Sigmoid colon (tissue), 7 donors: ENCODE results near the gene KRTCAP2. TPM values are rescaled to one million over a fixed set of nuclear protein-coding genes. Genes with fewer than 3 reads are reported as not detected.
A peak's percentile ranks its signal among the peaks of the same experiment; 100 is the strongest.

Experiments
- DNase-seq: peaks from one replicate; pipeline ENCODE4 v3.0.0-alpha.2; 2019
- H3K27ac ChIP-seq, 4 donors: fragments of 200-600 bp; sonication (generic); one replicate each; pipeline ENCODE4 v1.5.1; 2016 to 2019; ENCODE audit warnings: mild to moderate bottlenecking in 1 of 4
- H3K27me3 ChIP-seq, 3 donors: fragments of 200-600 bp; sonication (generic); one replicate each; pipeline ENCODE4 v1.5.1; 2019; ENCODE audit warnings: mild to moderate bottlenecking in 1 of 3
- H3K36me3 ChIP-seq, 4 donors: fragments of 200-600 bp; sonication (generic); one replicate each; pipeline ENCODE4 v1.5.1; 2016 to 2019
- H3K4me1 ChIP-seq, 4 donors: fragments of 200-600 bp; sonication (generic); one replicate each; pipeline ENCODE4 v1.5.1; 2017 to 2019
- H3K4me3 ChIP-seq, 4 donors: fragments of 200-600 bp; sonication (generic); one replicate each; pipeline ENCODE4 v1.5.1; 2017 to 2019; ENCODE audit warnings: mild to moderate bottlenecking in 2 of 4, moderate library complexity in 1 of 4
- H3K9me3 ChIP-seq, 4 donors: fragments of 200-600 bp in 3 of 4; sonication (generic) in 3 of 4; one replicate each; pipeline versions ENCODE4 v1.5.1 to v1.6.1; 2013 to 2019
- CTCF ChIP-seq, 4 experiments: fragments of 450-650 bp in 3 of 4; fragments of 200-600 bp in 1 of 4; IDR thresholded peaks; one replicate each; pipeline ENCODE4 v1.5.1; 2016 to 2019; ENCODE audit warnings: antibody characterized with exemption in 4 of 4, mild to moderate bottlenecking in 3 of 4, moderate library complexity in 2 of 4
- EP300 ChIP-seq, 4 donors: sonication (generic); formaldehyde crosslinking; IDR thresholded peaks; one replicate each; pipeline ENCODE4 v1.6.1; 2017; ENCODE audit warnings: antibody characterized with exemption in 4 of 4
- POLR2A ChIP-seq, 2 donors: fragments of 450-650 bp; IDR thresholded peaks; one replicate each; pipeline ENCODE4 v1.6.1; 2016; ENCODE audit warnings: antibody characterized with exemption in 2 of 2, mild to moderate bottlenecking in 2 of 2, moderate library complexity in 2 of 2
- POLR2AphosphoS5 ChIP-seq, 4 donors: sonication (generic); formaldehyde crosslinking; IDR thresholded peaks; one replicate each; pipeline ENCODE4 v1.6.1; 2017; ENCODE audit warnings: antibody characterized with exemption in 4 of 4
- WGBS, 2 donors: extraction: QIAGEN DNeasy Blood & Tissue Kit; methylation state at CpG; one replicate each; pipeline ENCODE4 v1.1.7; 2013; 5-methylcytosine and 5-hydroxymethylcytosine counted together
- intact Hi-C: fragments of 100-400 bp; cut with DNase I; formaldehyde crosslinking; loops from one replicate; pipeline ENCODE4 v1.15.1; 2023
- polyA plus RNA-seq, 3 donors: library from polyadenylated mRNA; stranded (reverse); fragments of 200-250 nt; gene quantifications; one replicate each; pipeline ENCODE4 v1.2.3, GENCODE V29; 2013
- total RNA-seq, 4 donors: library from RNA; depleted of rRNA; stranded (reverse); fragments of >200 nt; gene quantifications; one replicate each; pipeline ENCODE4 v1.1.0, GENCODE V29; 2016
- donor health status: healthy with polysubstance abuse.
- donor health status: Bipolar disorder and iron deficiency.
- donor health status: healthy.

Gene KRTCAP2
- total and polyA plus RNA-seq, 7 donors = 72.9 to 245 (median 113) TPM

- H3K4me1 ChIP-seq = no peaks in the 10 kb centered on the region
- WGBS, 2 donors = 20 to 53% methylated on average over 21 of the region's 21 CpGs
- no peak overlapping the region for H3K27ac ChIP-seq
These were observed 12.0 kb upstream of the KRTCAP2 start for GRCh38 chr1:155184835-155185782.

GRCh38 chr1:155184351-155184811 is 11.3 kb upstream of the KRTCAP2 start:
- TF ChIP-seq POLR2A (IDR thresholded peaks at IDR 0.05) (no peak), CTCF (IDR thresholded peaks at IDR 0.05) (no peak), POLR2AphosphoS5 (IDR thresholded peaks at IDR 0.05) (no peak), EP300 (IDR thresholded peaks at IDR 0.05) (no peak)
- H3K4me1 ChIP-seq = no peaks in the 10 kb centered on the region
- H3K27me3 ChIP-seq = no peaks in the 10 kb centered on the region
- intact Hi-C loops = no loop called here
- no peak overlapping the region for H3K4me3 ChIP-seq
- no peaks in the 10 kb centered on the region for H3K36me3 ChIP-seq
- 79 to 87% methylated on average over 4 of the region's 4 CpGs for WGBS, 2 donors
- DNase-seq = peak; percentile 58
- no peaks in the 10 kb centered on the region for H3K9me3 ChIP-seq
- H3K27ac ChIP-seq = no peak overlapping the region

More at GRCh38 chr1:155184835-155185782, 12.0 kb upstream of the KRTCAP2 start:
- H3K4me3 ChIP-seq = no peak overlapping the region
- H3K27me3 ChIP-seq = no peaks in the 10 kb centered on the region
- H3K36me3 ChIP-seq = no peaks in the 10 kb centered on the region
- TF ChIP-seq EP300 (IDR thresholded peaks at IDR 0.05) (no peak), POLR2AphosphoS5 (IDR thresholded peaks at IDR 0.05) (no peak), CTCF (IDR thresholded peaks at IDR 0.05) (no peak), POLR2A (IDR thresholded peaks at IDR 0.05) (no peak)
- no peaks in the 10 kb centered on the region for H3K9me3 ChIP-seq
- intact Hi-C loops = no loop called here
- DNase-seq = peak; percentile 63

GRCh38 chr1:155183775-155184221 is 10.7 kb upstream of the KRTCAP2 start:
- intact Hi-C loops = no loop called here
- Histone ChIP-seq H3K9me3 (no peaks in the 10 kb centered on the region), H3K36me3 (no peaks in the 10 kb centered on the region), H3K4me1 (no peaks in the 10 kb centered on the region), H3K27me3 (no peaks in the 10 kb centered on the region), H3K4me3 (no peak overlapping the region), H3K27ac (no peak overlapping the region)
- peak; percentile 58 for DNase-seq
- TF ChIP-seq POLR2AphosphoS5 (IDR thresholded peaks at IDR 0.05) (no peak), EP300 (IDR thresholded peaks at IDR 0.05) (no peak), POLR2A (IDR thresholded peaks at IDR 0.05) (no peak), CTCF (IDR thresholded peaks at IDR 0.05) (no peak)
- WGBS, 2 donors = 91 to 93% methylated on average over 20 of the region's 20 CpGs

DNA sequence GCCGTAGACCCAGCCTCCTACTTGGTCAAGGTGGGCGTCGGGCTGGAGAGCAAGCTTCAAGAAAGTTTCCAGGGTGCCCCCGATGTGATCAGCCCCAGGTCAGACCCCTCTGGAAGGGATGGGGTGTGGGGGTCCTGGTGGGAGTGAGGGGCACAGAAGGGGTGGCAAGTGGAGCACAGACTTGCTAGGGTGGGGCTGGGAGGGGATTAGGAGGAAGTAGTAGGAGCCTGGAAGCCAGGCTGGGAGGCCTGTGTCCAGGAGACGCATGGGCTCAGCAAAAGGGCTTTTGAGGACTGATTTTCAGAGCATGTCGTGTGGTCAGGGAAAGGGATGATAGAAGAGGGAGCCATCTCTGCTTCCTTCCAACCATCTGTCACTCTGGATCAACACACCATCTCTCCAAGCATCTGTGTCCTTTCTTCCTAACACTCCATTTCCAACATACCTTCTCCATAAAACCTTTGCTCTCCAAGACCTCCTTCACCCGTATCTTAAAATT is 9.0 kb upstream of the KRTCAP2 start:
- no peak for TF ChIP-seq POLR2AphosphoS5 (IDR thresholded peaks at IDR 0.05)
- TF ChIP-seq POLR2A (IDR thresholded peaks at IDR 0.05) = no peak
- no peak for TF ChIP-seq CTCF (IDR thresholded peaks at IDR 0.05)
- TF ChIP-seq EP300 (IDR thresholded peaks at IDR 0.05) = no peak
- intact Hi-C loops = no loop called here
- Histone ChIP-seq H3K27ac (no peak overlapping the region), H3K9me3 (no peaks in the 10 kb centered on the region), H3K36me3 (no peaks in the 10 kb centered on the region), H3K27me3 (no peaks in the 10 kb centered on the region), H3K4me1 (peaks cover 0 to 2% (median 1%) of the 10 kb centered on the region in 4 donors), H3K4me3 (no peak overlapping the region)
- 89 to 94% methylated on average over 7 of the region's 7 CpGs for WGBS, 2 donors
- DNase-seq = peak; percentile 46
